Body of pancreas (tissue), 4 donors: ENCODE results near the gene NVL. TPM values are rescaled to one million over a fixed set of nuclear protein-coding genes. Genes with fewer than 3 reads are reported as not detected.

ENCODE experiments used
- ATAC-seq: fragments of 150-250 bp; one replicate; pipeline ENCODE4 v1.9.1; 2016
- DNase-seq, 4 donors: peaks; one replicate each; pipeline ENCODE4 v3.0.0-alpha.2; 2019
- H3K27ac ChIP-seq, 4 donors: fragments of 200-600 bp; sonication (generic); 1 replicate in 3 of 4; 2 replicates in 1 of 4; pipeline versions ENCODE4 v1.5.1 to v1.6.1; 2016 to 2019; ENCODE audit warnings: mild to moderate bottlenecking in 1 of 4, mixed read lengths in 1 of 4, moderate library complexity in 1 of 4
- H3K27me3 ChIP-seq, 2 donors: fragments of 200-600 bp; sonication (generic); one replicate each; pipeline ENCODE4 v1.6.0; 2016; ENCODE audit warnings: mild to moderate bottlenecking in 1 of 2
- H3K36me3 ChIP-seq, 2 donors: fragments of 200-600 bp; sonication (generic); replicated peaks in 1 of 2; 2 replicates each; pipeline ENCODE4 v1.5.1; 2016; ENCODE audit warnings: low read depth in 2 of 2; ENCODE audit not compliant: insufficient read depth in 1 of 2
- H3K4me1 ChIP-seq: fragments of 200-600 bp; sonication (generic); one replicate; pipeline ENCODE4 v1.6.0; 2016
- H3K4me3 ChIP-seq, 2 donors: fragments of 200-600 bp; sonication (generic); 1 replicate in 1 of 2; 2 replicates in 1 of 2; pipeline ENCODE4 v1.5.1; 2016 to 2019
- H3K9me3 ChIP-seq, 3 donors: fragments of 200-600 bp; sonication (generic); 1 replicate in 2 of 3; 2 replicates in 1 of 3; pipeline ENCODE4 v1.5.1; 2016
- CTCF ChIP-seq, 7 experiments: fragments of 450-650 bp in 4 of 7; fragments of 200-600 bp in 3 of 7; sonication (generic) in 3 of 7; IDR thresholded peaks; one replicate each; pipeline ENCODE4 v1.5.1; 2016 to 2019; ENCODE audit warnings: antibody characterized with exemption in 7 of 7
- POLR2A ChIP-seq, 3 donors: fragments of 450-650 bp; IDR thresholded peaks; one replicate each; pipeline ENCODE4 v1.6.1; 2016; ENCODE audit warnings: antibody characterized with exemption in 3 of 3, mild to moderate bottlenecking in 2 of 3
- WGBS, 2 donors: methylation state at CpG; one replicate each; pipeline ENCODE4 v1.1.5; 2017; 5-methylcytosine and 5-hydroxymethylcytosine counted together
- intact Hi-C: fragments of 100-400 bp; cut with DNase I; formaldehyde crosslinking; loops from one replicate; pipeline ENCODE4 v1.15.1; 2023
- total RNA-seq, 2 donors: library from RNA; depleted of rRNA; stranded (reverse); fragments of >200 nt; gene quantifications; one replicate each; pipeline ENCODE4 v1.1.0, GENCODE V29; 2016

The NVL gene
- total RNA-seq, 2 donors from 2014 or later = 24.6 to 31.0 TPM

DNA sequence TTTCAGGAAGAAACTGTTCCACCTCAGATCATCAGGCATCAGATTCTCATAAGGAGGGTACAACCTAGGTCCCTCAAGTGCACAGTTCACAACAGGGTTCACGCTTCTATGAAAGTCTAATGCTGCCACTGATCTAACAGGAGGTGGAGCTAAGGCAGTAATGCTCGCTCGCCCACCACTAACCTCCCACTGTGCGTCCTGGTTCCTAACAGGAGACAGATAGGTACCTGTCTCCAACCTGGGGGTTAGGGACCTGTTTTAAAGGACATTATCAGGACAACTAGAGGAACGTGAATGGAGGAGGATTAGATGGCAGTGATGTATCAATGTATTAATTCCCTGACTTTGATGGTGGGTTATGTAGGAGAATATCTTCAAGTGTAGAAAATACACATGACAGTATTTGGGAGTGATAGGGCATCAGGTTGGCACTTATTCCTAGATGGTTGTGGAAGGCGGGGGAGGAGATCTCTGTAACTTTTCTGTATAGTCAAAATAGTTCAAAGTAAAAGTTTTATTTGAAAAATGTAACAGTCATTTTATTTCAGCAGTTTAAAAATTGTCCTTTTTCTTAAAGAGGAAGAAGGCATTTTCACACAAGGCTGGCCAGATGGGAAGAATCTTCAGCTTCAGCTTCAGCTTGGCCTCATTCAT lies 103.0 kb downstream of the NVL start:
- Histone ChIP-seq H3K27me3 (no peaks in the 10 kb centered on the region), H3K9me3 (no peaks in the 10 kb centered on the region), H3K36me3 (peaks cover 4 to 10% of the 10 kb centered on the region in 2 donors), H3K4me3 (no peak overlapping the region), H3K27ac (no peak overlapping the region), H3K4me1 (no peaks in the 10 kb centered on the region)
- no peak for TF ChIP-seq POLR2A (IDR thresholded peaks at IDR 0.05)
- no peak for TF ChIP-seq CTCF (IDR thresholded peaks at IDR 0.05)
- intact Hi-C loops = no loop called here
- ATAC-seq = no peak
- WGBS, 2 donors = 91 to 96% methylated on average over 6 of the region's 6 CpGs
- no peak for DNase-seq

DNA sequence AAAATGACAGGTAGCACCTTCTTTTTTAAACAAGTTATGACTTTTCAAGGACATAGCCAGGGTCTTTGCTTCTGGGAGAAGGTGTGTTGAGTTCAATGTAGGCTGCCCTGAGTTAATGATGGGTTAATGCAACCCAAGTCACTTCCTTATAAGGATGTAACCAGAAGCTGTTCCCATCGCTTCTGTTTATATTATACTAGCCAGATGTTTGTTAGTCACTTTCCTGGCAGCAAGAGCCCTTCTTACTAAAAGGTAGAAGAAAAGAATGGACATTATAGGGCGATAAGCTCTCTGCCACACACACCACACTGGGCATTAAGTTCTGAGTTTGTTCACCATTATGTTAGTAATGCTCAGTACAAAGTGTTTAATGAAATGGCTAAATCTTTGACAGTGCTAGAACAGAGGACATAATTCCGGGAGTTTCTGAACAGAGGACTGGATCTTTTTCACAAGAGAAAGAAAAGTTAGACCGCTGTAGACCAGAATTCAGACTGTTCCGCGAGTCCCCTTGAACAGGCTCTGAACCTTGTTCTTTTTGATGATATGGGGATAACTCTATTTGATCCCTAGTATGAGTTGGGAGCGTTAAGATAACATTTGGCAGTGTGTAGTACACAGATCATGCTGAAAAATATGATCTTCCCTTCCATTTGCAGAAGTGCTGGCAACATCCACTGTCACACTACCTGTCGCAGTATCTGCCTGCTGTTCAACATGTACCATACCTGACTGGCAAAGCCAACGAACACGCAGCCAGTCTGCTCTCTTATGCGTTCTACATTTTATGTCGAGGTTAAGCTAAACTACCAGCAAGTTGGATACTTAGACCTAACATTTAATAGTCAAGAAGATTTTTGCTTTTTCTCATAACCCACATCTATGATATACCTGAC lies 105.9 kb downstream of the NVL start:
- TF ChIP-seq POLR2A (IDR thresholded peaks at IDR 0.05) (no peak), CTCF (IDR thresholded peaks at IDR 0.05) (no peak)
- Histone ChIP-seq H3K27ac (no peak overlapping the region), H3K4me3 (no peak overlapping the region), H3K4me1 (peaks cover 8% of the 10 kb centered on the region), H3K9me3 (no peaks in the 10 kb centered on the region), H3K36me3 (peaks cover 0 to 7% of the 10 kb centered on the region in 2 donors), H3K27me3 (no peaks in the 10 kb centered on the region)
- 65% methylated on average over 12 of the region's 12 CpGs for WGBS, 2 donors
- DNase-seq (no peak), ATAC-seq (no peak)
- intact Hi-C loops = no loop called here

DNA sequence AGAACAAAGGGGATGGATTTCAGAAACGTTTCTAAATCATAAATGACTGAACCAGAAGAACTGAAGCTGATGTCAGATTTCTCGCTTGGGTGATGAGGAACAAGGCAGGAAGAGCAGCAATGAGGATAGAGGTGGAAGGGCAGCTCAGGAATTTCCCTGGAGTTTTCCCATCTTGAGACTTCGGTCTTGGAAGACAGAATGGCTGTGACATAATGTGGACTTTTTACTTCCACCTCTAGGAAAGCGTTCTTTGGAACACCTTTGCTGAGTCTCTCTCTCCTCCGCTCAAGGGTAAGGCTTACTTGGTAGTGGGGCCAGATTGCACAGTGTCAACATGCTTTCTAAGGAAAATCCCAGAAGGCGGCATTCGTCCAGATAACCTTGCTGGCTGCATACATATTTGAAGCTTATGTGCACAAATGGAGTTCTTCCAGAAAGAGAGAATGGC lies 110.3 kb downstream of the NVL start:
- intact Hi-C loops = no loop called here
- ATAC-seq (no peak), DNase-seq (peak in 3 of 4 donors; percentile 32 to 56 (median 43))
- no peak overlapping the region for H3K27ac ChIP-seq
- no peaks in the 10 kb centered on the region for H3K9me3 ChIP-seq
- H3K27me3 ChIP-seq = no peaks in the 10 kb centered on the region
- WGBS, 2 donors = 38 to 40% methylated on average over 7 of the region's 7 CpGs
- TF ChIP-seq POLR2A (IDR thresholded peaks at IDR 0.05) (no peak), CTCF (IDR thresholded peaks at IDR 0.05) (no peak)
- no peaks in the 10 kb centered on the region for H3K36me3 ChIP-seq
- H3K4me3 ChIP-seq = no peak overlapping the region
- H3K4me1 ChIP-seq = peaks cover 14% of the 10 kb centered on the region

DNA sequence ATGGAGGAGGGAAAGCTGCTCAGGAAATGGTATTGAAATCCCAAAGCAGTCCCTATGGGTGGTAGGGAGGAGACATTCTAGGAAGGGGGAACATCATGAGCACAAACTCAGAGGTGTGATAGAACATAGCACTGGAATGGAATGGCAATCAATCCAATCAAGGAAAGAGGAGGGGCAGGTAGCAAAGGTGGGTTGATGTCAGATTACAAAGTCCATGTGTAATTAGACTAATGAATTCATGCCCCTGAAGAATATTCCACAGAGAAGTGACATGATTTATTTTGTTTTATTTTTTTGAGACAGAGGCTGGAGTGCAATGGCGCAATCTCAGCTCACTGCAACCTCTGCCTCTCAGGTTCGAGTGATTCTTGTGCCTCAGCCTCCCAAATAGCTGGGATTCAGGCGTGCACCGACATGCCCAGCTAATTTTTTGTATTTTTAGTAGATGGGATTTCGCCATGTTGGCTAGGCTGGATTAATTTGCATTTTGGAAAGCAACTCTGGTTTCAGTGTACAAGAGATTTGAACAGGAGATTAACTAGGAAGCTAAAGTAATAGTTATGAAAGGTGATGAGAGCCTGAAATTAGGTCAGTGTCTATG lies 110.9 kb downstream of the NVL start:
- no peak overlapping the region for H3K4me3 ChIP-seq
- ATAC-seq = no peak
- H3K27me3 ChIP-seq = no peaks in the 10 kb centered on the region
- H3K36me3 ChIP-seq = no peaks in the 10 kb centered on the region
- DNase-seq = no peak
- H3K9me3 ChIP-seq = no peaks in the 10 kb centered on the region
- TF ChIP-seq POLR2A (IDR thresholded peaks at IDR 0.05) (no peak), CTCF (IDR thresholded peaks at IDR 0.05) (no peak)
- intact Hi-C loops = no loop called here
- 80% methylated on average over 5 of the region's 5 CpGs for WGBS, 2 donors
- no peak overlapping the region for H3K27ac ChIP-seq
- H3K4me1 ChIP-seq = peaks cover 14% of the 10 kb centered on the region
